Liver (tissue), 9 donors: Measurements from ENCODE around the gene PTPRN2. TPM values are rescaled to one million over a fixed set of nuclear protein-coding genes. Genes with fewer than 3 reads are reported as not detected.

Experiments used
- DNase-seq: peaks from one replicate; pipeline ENCODE4 v3.0.0-alpha.2; 2017; ENCODE audit warnings: low spot score
- H3K27ac ChIP-seq, 2 donors: one replicate each; pipeline ENCODE4 v1.7.0; 2013; ENCODE audit warnings: inconsistent platforms in 2 of 2, low read length in 2 of 2, control low read depth in 1 of 2, low read depth in 1 of 2, mild to moderate bottlenecking in 1 of 2
- H3K27me3 ChIP-seq, 4 donors: one replicate each; pipeline versions ENCODE4 v1.6.1 to v1.7.0; 2013; ENCODE audit warnings: low read length in 3 of 4, inconsistent platforms in 1 of 4, mild to moderate bottlenecking in 1 of 4, moderate library complexity in 1 of 4; ENCODE audit not compliant: control insufficient read depth in 4 of 4, insufficient read depth in 4 of 4
- H3K36me3 ChIP-seq, 4 donors: one replicate each; pipeline versions ENCODE4 v1.6.1 to v1.7.0; 2013; ENCODE audit warnings: low read length in 3 of 4, mild to moderate bottlenecking in 3 of 4, low read depth in 1 of 4, moderate library complexity in 1 of 4; ENCODE audit not compliant: control insufficient read depth in 4 of 4, insufficient read depth in 3 of 4
- H3K4me1 ChIP-seq, 4 donors: one replicate each; pipeline versions ENCODE4 v1.6.1 to v1.7.0; 2013; ENCODE audit warnings: low read length in 3 of 4, mild to moderate bottlenecking in 3 of 4, moderate library complexity in 1 of 4; ENCODE audit not compliant: control insufficient read depth in 4 of 4, insufficient read depth in 4 of 4
- H3K4me3 ChIP-seq, 3 donors: one replicate each; pipeline versions ENCODE4 v1.6.1 to v1.7.0; 2013; ENCODE audit warnings: low read length in 3 of 3, control low read depth in 1 of 3, low read depth in 1 of 3, mild to moderate bottlenecking in 1 of 3
- H3K9ac ChIP-seq, 2 donors: one replicate each; pipeline ENCODE4 v1.7.0; 2013; ENCODE audit warnings: low read length in 2 of 2, mild to moderate bottlenecking in 2 of 2, moderate library complexity in 2 of 2, control low read depth in 1 of 2, low read depth in 1 of 2
- H3K9me3 ChIP-seq, 4 donors: one replicate each; pipeline versions ENCODE4 v1.6.1 to v1.7.0; 2013; ENCODE audit warnings: low read length in 3 of 4; ENCODE audit not compliant: control insufficient read depth in 4 of 4
- ATF3 ChIP-seq: IDR thresholded peaks from 2 replicates; pipeline ENCODE4 v1.6.1; 2016; ENCODE audit warnings: antibody characterized with exemption
- CTCF ChIP-seq: fragments of 150-350 bp; IDR thresholded peaks from 2 replicates; pipeline ENCODE4 v1.5.1; 2017; ENCODE audit warnings: improper control_type of control experiment, low read depth, low read length; ENCODE audit not compliant: missing input control
- EGR1 ChIP-seq, 2 donors: IDR thresholded peaks; 2 replicates each; pipeline ENCODE4 v1.6.1; 2016 to 2018; ENCODE audit warnings: antibody characterized with exemption in 2 of 2, low read depth in 2 of 2
- FOXA1 ChIP-seq: IDR thresholded peaks from 2 replicates; pipeline ENCODE4 v1.6.1; 2016; ENCODE audit warnings: antibody characterized with exemption
- FOXA2 ChIP-seq: IDR thresholded peaks from 2 replicates; pipeline ENCODE4 v1.6.1; 2016; ENCODE audit warnings: antibody characterized with exemption
- GABPA ChIP-seq, 2 donors: IDR thresholded peaks in 1 of 2; conservative IDR thresholded peaks in 1 of 2; 2 replicates each; pipeline ENCODE4 v1.6.1; 2016; ENCODE audit warnings: antibody characterized with exemption in 2 of 2, mild to moderate bottlenecking in 1 of 2, moderate library complexity in 1 of 2
- HNF4A ChIP-seq, 2 donors: conservative IDR thresholded peaks; 2 replicates each; pipeline ENCODE4 v1.6.1; 2016; ENCODE audit warnings: antibody characterized with exemption in 2 of 2, mild to moderate bottlenecking in 2 of 2
- HNF4G ChIP-seq: IDR thresholded peaks from 2 replicates; pipeline ENCODE4 v1.6.1; 2016; ENCODE audit warnings: antibody characterized with exemption
- JUND ChIP-seq, 2 donors: IDR thresholded peaks; 2 replicates each; pipeline ENCODE4 v1.6.1; 2016; ENCODE audit warnings: antibody characterized with exemption in 2 of 2
- MAX ChIP-seq: IDR thresholded peaks from 2 replicates; pipeline ENCODE4 v1.6.1; 2016; ENCODE audit warnings: antibody characterized with exemption
- NR2F2 ChIP-seq: IDR thresholded peaks from 2 replicates; pipeline ENCODE4 v1.6.1; 2016; ENCODE audit warnings: antibody characterized with exemption
- REST ChIP-seq: IDR thresholded peaks from 2 replicates; pipeline ENCODE4 v1.6.1; 2016; ENCODE audit warnings: antibody characterized with exemption, mild to moderate bottlenecking
- RXRA ChIP-seq, 2 donors: IDR thresholded peaks; 2 replicates each; pipeline ENCODE4 v1.6.1; 2017 to 2018; ENCODE audit warnings: antibody characterized with exemption in 2 of 2, mild to moderate bottlenecking in 1 of 2
- SP1 ChIP-seq: IDR thresholded peaks from 2 replicates; pipeline ENCODE4 v1.6.1; 2018; ENCODE audit warnings: antibody characterized with exemption, mild to moderate bottlenecking
- TAF1 ChIP-seq: conservative IDR thresholded peaks from 2 replicates; pipeline ENCODE4 v1.6.1; 2016; ENCODE audit warnings: antibody characterized with exemption, mild to moderate bottlenecking
- YY1 ChIP-seq: IDR thresholded peaks from 2 replicates; pipeline ENCODE4 v1.6.1; 2016; ENCODE audit warnings: antibody characterized with exemption, mild to moderate bottlenecking
- ZBTB33 ChIP-seq: IDR thresholded peaks from 2 replicates; pipeline ENCODE4 v1.6.1; 2016; ENCODE audit warnings: antibody characterized with exemption
- WGBS: extraction: QIAGEN DNeasy Blood & Tissue Kit; methylation state at CpG from one replicate; pipeline ENCODE4 v1.1.7; 2013; 5-methylcytosine and 5-hydroxymethylcytosine counted together
- polyA plus RNA-seq, 2 donors: library from polyadenylated mRNA; stranded (reverse) in 1 of 2; unstranded in 1 of 2; fragments of 200-250 nt in 1 of 2; fragments of >200 nt in 1 of 2; fragmentation: Nextera tagmentation in 1 of 2; extraction: Ambion mirVana in 1 of 2; gene quantifications; one replicate each; pipeline versions ENCODE4 v1.2.1 to v1.2.3, GENCODE V29; 2013 to 2015
- total RNA-seq, 2 donors: library from RNA; depleted of rRNA; stranded (reverse); fragments of >200 nt; gene quantifications; one replicate each; pipeline ENCODE4 v1.2.3, GENCODE V29; 2014
- donor health status: healthy.
- donor health status: healthy.
- donor health status: healthy.
- donor health status: healthy.
- donor health status: healthy.

Gene PTPRN2
- total and polyA plus RNA-seq, 4 donors, result 0.75 to 1.9 (median 1.1) TPM

- Histone ChIP-seq H3K4me1 (no peaks in the 10 kb centered on the region), H3K36me3 (no peaks in the 10 kb centered on the region), H3K27ac (no peak overlapping the region), H3K27me3 (no peaks in the 10 kb centered on the region), H3K9me3 (no peaks in the 10 kb centered on the region), H3K9ac (no peak overlapping the region), H3K4me3 (no peak overlapping the region)
- WGBS, result 84% methylated on average over 12 of the region's 12 CpGs
- no peak for DNase-seq
- no peak for TF ChIP-seq MAX
- TF ChIP-seq EGR1 (IDR thresholded peaks at IDR 0.05; ENCODE audit: low read depth in 2 of 2), result no peak
- TF ChIP-seq HNF4G, result no peak
Observed at GRCh38 chr7:157928171-157928794, 659.3 kb downstream of the PTPRN2 start.

GRCh38 chr7:157927313-157927925, 660.2 kb downstream of the PTPRN2 start:
- Histone ChIP-seq H3K9ac (no peak overlapping the region), H3K9me3 (no peaks in the 10 kb centered on the region), H3K4me1 (no peaks in the 10 kb centered on the region), H3K27ac (no peak overlapping the region), H3K27me3 (no peaks in the 10 kb centered on the region), H3K4me3 (no peak overlapping the region), H3K36me3 (no peaks in the 10 kb centered on the region)
- WGBS, result 65% methylated on average over 14 of the region's 14 CpGs
- DNase-seq, result no peak
- no peak for TF ChIP-seq GABPA (IDR thresholded peaks at IDR 0.05 in 1 of 2, conservative IDR thresholded peaks at IDR 0.05 in 1 of 2)

GRCh38 chr7:157926521-157927150, 661.0 kb downstream of the PTPRN2 start:
- no peaks in the 10 kb centered on the region for H3K36me3 ChIP-seq

More at GRCh38 chr7:157926521-157927150, 661.0 kb downstream of the PTPRN2 start:
- TF ChIP-seq TAF1 (no peak), ZBTB33 (no peak), FOXA1 (no peak), ATF3 (no peak), REST (no peak), FOXA2 (no peak), GABPA (IDR thresholded peaks at IDR 0.05 in 1 of 2, conservative IDR thresholded peaks at IDR 0.05 in 1 of 2) (no peak), JUND (IDR thresholded peaks at IDR 0.05) (no peak), NR2F2 (no peak), SP1 (no peak), HNF4G (no peak), MAX (no peak), RXRA (IDR thresholded peaks at IDR 0.05) (no peak), EGR1 (IDR thresholded peaks at IDR 0.05; ENCODE audit: low read depth in 2 of 2) (no peak), HNF4A (conservative IDR thresholded peaks at IDR 0.05) (no peak), CTCF (no peak), YY1 (no peak)
- WGBS, result 58% methylated on average over 16 of the region's 16 CpGs
- Histone ChIP-seq H3K4me3 (no peak overlapping the region), H3K27ac (no peak overlapping the region), H3K9ac (no peak overlapping the region), H3K4me1 (no peaks in the 10 kb centered on the region), H3K9me3 (no peaks in the 10 kb centered on the region), H3K27me3 (no peaks in the 10 kb centered on the region)
- DNase-seq, result no peak
